CD4-positive, alpha-beta T cell treated with Interleukin-6 at 100 ng/mL for 8 hours (primary cell): Measurements from ENCODE around the gene GPT2.
"Not testable (repeated sequence)": the region's sequence is repeated elsewhere in the genome, so short reads cannot be mapped to it uniquely, and the experiment has no call there.

Source experiments
- DNase-seq: peaks from one replicate; pipeline ENCODE4 v3.0.0-alpha.2; 2020; ENCODE audit warnings: mixed read lengths, low spot score

GPT2 gene

DNA sequence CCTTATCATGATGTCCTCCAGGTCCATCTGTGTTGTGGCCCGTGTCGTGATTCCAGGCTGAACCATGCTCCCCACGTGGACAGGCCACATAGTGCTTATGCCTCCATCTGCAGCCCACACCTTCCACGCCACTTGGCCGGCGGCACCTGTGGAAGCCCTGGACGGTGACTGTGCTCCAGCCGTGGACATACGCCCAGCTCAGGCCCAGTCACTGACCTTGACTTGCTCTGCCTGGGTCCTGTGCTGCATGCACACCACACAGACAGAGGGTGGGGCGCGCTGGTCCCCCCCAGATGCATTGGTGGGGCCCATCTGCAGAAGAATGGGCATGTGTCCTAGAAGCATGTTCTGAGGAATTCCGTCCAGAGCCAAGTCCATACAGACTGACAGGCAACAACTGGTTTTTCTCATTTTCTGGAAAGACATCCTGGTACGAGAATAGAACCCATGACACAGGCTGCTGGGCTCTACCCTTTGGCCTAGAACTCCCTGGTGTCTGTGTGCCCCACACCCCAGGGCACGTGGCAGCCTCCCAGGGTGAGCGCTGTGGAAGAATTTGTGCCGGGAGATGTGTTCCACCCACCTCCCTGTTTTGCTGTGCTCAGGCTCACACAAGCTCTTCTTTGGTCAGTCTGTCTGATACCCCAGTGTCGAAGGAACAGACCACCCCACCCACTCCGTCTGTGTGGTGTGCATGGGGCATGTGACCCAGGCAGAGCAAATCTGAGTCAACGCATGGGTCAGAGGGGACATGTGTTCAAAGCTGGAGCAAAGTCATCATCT lies 39.5 kb downstream of the GPT2 start:
- no peak for DNase-seq

DNA sequence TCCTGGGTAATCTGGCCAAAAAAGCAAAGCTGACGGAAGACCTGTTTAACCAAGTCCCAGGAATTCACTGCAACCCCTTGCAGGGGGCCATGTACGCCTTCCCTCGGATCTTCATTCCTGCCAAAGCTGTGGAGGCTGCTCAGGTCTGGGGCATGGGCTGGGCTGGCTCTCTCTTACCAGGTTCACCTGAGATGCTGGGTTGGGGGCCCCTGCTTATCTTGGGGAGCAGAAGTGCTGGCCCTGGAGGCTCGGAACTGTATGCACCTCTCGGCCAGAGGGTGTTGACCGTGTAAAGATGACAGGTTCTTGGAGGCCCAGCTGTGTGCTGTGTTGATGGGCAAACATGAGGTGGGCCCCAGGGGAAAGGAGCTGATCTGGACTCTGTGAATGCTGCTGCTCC lies 40.2 kb downstream of the GPT2 start:
- no peak for DNase-seq

DNA sequence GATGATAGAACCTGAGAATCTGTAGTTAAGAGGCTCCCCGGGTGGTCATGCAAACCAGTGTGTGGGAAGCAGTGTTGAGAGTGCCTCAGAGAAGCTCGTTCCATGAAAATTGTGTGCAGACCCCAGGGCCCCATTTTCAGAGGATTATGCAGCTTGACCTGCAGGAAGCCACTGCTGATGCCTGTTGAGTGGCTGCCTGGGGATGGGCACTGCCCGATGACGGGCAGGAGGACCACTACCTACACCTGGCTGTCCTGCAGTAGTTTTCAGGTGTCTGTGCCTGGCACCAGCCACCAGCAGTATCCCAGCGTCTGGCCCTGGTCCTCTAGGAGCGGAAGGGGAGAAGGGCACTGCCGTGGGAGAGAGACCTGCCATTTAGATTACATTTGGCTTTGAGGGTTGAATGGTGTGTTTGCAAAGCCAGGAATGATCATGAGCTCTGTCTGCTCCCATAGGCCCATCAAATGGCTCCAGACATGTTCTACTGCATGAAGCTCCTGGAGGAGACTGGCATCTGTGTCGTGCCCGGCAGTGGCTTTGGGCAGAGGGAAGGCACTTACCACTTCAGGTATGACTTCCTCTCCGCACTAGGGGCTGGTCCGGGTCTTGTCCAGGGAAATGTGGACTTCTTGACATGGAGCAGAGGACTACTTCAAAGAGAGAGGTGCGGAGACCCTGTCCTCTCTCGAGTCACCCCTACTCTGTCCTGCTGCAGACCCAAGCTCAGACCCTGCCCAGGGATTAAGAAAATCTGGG lies 42.5 kb downstream of the GPT2 start:
- DNase-seq: no peak

DNA sequence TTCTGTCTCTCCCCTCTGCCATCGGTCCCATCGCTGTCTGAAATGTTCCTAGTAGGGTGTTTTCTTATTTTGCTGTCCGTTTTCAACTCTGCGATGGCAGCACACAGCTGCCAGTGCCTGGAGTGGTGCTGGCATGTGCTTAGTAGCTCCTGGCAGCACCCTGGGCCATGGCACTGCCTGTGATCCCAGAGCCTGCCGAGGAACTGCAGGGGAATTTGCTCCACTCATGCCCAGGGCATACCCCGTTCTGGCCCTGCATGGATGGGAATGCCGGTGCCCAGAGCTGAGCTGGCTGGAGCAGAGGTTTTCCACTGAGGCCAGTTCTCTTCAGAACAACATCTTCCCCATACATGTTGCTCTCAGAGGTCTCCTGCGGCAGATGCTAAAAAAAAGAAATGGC lies 43.1 kb downstream of the GPT2 start:
- DNase-seq: no peak

DNA sequence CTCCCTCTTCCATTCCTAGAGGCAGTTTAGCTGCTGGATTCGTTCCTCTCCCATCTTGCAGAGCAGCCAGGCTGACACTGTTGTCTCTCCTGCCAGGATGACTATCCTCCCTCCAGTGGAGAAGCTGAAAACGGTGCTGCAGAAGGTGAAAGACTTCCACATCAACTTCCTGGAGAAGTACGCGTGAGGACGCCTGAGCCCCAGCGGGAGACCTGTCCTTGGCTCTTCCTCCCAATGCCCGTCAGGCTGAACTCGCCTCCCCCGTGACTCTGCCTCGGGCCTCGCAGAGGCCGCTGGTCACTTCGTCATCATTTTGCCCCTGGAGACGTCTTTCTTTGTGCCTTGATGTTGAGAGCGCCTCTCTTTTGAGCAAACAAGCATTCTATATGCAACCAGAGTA lies 44.6 kb downstream of the GPT2 start:
- DNase-seq: no peak

DNA sequence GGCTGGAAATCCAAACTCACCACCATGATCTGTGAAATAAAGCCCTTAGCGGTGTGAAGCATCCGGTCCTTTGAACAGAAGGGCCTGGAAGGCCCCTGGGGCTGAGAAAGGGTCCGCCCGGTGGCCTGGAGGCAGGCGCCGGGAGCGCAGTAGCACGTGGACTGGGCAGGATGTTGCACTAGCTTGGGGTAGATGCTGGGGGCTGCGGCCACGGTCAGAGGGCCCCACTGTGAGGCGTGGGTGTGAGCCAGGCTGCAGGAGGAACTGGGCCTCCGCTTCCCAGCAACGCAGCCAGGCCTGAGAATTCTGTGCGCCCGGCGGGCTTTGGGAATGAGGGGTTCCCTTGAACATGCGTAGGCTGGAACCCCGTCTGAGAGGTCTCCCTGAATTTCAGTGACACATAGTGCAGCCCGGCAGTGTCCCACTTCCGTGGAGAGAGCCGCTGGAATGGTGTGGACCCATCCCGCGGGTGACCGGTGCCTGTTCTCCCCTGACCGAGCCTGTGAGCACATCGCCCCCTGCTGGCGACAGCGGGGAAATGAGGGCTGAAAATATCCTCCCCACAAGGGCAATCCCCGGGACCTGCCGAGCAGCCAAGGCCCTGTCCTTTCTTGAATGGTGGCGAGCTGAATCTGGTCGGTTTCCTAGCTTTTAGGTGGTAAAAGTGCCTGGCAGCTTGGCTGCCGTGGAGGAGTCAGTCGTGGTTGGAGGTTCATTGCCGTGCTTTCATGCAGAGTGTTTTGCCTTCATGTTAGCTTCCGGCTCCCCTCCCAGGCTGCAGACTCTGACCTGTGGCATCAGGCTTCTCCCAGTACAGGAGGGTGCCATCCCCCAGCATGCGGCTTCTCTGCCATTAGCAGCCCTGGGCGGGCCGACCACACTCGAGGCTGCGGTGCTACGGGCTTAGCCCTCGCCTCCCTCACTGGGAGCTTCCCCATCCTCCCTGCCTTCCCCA lies 45.5 kb downstream of the GPT2 start:
- DNase-seq: peak; percentile 53

DNA sequence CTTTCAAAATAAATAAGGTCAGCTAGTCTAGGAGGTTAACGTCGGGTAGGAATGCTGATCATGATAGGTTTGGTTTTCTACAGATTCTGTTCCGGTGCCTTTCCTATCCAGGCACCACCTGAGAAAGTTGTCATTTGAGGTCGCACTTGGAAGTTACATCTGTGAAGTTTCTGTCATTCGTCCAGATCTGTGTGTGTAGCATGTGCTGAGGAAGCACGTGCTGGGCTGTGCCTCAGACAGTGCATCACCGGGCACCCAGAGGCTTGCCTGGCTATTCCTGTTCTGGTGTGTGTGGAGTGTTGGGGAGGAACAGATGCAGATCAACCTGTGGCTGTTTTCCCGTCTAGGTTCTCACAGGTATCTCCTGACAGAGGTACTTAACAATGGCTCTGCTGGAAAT lies 46.7 kb downstream of the GPT2 start:
- no peak for DNase-seq

DNA sequence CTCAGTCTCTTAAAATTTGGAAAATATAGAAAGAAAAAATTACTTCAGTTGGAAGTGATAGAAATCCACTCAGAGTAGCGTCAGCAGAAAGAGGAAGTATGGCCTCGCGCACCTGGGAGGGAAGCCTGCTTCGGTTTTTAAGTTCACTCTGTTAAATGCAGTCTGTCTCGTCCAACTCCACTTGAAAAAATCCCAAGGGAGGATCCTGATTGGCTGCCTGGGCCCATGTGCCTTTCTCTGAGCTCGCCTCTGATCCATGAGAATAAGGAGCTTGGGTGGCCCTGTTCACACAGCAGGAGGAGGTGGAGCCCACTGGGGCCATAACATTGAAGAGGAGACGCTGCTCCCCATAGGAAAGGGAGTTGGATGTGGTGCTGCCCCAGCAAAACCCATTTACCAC lies 48.6 kb downstream of the GPT2 start:
- DNase-seq: no peak

DNA sequence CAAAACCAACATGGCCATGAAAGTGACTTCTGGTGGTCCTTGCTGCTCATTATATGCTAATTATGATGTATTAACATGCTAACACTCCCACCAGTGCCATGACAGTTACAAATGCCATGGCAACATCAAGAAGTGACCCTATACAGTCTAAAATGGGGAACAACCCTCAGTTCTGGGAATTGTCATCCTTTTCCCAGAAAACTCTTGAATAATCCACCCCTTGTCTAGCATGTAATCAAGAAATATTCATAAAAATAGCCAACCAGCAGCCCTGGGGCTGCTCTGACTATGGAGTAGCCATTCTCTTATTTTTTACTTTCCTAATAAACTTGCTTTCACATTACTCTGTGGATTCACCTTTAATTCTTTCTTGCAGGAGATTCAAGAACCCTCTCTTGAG lies 53.4 kb downstream of the GPT2 start:
- no peak for DNase-seq

DNA sequence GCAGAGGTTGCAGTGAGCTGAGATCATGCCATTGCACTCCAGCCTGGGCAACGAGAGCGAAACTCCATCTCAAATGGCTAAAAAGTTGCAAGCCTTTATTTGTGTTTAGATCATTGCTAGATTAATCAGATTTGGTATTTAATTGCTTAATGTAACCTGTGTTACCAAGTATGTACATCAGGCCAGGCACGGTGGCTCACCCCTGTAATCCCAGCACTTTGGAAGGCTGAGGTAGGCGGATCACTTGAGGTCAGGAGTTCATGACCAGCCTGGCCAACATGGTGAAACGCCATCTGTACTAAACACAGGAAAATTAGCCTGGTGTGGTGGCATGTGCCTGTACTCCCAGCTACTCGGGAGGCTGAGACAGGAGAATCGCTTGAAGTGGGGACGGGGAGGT lies 60.6 kb downstream of the GPT2 start:
- DNase-seq: not testable (repeated sequence)

DNA sequence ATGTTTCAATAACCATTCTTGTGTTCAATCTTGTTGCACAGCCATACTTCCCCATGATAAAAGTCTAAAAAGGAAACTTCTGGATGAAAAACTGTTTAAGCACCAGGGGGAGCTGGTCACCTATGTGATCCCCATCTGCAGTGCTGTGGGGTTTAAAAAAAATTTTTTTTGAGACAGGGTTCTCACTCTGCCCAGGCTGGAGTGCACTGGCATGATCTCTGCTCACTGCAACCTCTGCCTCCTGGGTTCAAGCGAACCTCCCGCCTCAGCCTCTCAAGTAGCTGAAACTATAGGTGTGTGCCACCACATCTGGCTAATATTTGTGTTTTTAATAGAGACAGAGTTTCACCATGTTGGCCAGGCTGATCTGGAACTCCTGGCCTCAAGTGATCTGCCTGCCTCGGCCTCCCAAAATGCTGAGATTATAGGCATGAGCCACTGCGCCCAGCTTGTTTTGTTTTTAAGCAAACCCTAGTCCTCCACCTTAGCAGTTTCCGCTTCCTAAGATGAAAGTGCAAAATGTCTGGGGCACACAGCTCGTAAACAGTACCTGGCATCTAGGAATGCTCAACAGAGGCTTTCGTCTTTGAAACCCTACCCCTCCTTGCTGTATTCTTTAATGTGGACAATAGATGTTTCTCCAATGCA lies 63.9 kb downstream of the GPT2 start:
- DNase-seq: peak; percentile 33

DNA sequence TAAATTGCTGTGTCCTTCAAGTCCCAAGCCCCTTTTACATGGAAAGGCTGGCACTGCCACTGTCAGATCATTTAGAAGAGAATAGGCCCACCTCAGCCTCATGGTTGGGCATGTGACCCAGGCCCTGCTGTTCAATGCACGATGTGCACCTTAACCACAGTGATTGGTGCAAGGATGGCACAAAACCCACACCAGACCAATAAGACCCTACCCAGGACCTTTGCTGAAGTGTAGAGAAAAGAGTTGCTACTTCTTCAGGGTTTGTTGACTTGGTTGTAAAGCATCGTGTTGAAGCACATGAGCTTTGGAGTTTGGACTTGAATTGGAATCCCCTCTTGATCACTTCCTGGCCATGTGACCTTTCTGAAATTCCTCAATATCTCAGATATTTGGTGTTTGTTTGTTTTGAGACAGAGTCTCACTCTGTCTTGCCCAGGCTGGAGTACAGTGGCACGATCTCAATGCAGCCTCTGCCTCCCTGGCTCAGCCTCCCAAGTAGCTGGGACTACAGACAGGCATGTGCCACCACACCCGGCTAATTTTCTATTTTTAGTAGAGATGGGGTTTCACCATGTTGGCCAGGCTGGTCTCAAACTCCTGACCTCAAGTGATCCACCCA lies 64.5 kb downstream of the GPT2 start:
- DNase-seq: no peak

DNA sequence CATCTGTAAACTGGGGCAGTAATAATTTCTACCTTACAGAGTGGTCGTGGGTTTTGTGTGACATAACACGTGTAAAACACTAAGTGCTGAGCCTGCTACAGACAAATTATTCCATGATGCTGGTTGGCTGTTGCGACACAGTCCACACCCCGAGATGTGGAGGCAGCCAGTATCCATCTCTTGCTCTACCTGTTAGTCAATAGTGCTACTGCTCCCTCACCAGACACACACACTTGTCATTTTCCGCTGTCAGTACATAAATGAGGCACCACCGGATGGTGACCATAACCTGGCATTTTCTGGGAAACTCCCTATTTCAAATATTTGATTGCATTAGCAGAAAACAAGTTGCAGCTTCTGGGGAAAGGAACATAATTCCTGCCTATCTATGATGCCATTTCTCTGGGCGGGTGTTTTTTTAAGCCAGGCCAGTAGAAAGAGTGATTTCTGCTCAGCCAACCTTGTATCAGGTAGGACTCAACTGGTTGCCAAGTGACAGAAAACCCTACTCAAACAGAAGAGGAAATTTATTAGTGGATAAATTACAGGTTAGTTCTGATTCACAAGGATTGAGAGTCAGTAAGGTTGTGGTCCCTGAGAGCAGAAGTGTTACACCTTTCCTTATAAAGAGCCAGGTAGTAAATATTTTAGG lies 65.2 kb downstream of the GPT2 start:
- no peak for DNase-seq

DNA sequence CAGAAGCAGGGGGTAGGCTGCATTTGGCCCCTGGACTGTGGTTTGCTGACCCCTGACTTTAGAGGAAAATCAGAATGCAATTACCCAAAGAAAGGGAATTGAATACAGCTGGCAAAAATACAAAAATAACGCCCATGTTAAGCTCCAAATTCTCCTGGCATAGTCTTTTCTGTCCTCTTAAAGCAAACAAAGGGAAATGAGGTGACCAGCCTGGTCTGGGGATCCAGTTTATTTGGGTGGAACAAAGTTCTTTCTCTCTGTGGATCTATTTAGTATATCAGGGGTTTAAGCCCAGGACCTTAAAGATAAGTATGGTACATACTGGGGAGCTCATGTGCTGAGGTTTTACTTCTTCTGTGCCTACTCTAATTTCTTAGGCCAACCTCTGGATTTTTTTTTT lies 65.8 kb downstream of the GPT2 start:
- no peak for DNase-seq

DNA sequence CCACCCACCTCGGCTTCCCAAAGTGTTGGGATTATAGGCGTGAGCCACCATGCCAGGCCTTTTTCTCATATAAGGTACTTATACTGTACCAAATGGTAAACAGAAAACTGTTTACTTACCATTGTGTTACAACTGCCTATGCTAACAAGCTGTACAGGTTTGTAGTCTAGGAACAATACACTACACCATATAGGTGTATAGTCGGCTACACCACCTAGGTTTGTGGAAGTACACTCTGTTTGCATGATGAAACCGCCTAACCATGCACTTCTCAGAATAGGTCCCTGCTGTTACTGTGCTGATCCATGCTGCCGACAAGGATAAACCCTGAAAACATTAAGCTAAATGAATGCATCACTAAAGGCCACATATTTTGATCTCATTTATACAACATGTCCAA lies 70.4 kb downstream of the GPT2 start:
- DNase-seq: no peak

DNA sequence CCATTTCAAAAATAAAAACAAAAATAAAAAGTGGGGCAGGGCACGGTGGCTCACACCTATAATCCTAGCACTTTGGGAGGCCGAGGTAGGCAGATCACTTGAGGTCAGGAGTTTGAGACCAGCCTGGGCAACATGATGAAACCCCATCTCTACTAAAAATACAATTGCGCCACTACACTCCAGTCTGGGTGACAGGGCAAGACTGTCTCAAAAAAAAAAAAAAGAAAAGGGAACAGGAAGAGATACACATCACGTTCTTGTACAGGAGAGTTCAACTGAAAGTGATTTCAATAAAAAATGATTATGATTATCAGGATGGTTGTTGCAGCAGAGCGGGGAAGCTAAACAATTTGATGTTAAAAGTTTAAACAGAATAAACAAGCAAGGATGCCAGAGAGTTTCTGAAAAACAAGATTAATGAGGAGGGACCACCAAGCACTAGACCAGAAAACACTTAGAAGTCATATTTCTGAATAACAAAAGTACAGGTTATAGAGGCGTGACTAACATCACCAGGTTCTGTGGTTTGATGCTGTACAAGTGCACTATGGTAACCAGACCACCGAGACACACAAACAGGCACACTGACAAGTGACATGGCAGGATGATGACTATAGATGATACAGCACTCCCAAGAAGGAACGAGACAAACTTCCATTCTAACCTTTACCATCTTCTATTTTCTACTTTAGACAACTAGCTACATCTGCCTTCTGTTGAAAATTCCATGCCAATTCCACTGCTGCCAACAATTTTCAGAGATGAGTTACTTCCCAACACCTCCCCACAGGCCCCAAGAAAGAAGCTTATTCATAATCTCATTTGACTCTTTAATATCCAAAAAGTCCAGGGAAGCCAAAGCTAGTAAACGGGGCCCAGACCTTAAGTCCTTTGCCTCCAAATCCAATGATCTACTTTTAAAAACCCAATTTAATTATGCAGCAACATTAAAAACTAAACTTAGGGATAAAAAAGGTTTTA lies 77.5 kb downstream of the GPT2 start:
- no peak for DNase-seq

DNA sequence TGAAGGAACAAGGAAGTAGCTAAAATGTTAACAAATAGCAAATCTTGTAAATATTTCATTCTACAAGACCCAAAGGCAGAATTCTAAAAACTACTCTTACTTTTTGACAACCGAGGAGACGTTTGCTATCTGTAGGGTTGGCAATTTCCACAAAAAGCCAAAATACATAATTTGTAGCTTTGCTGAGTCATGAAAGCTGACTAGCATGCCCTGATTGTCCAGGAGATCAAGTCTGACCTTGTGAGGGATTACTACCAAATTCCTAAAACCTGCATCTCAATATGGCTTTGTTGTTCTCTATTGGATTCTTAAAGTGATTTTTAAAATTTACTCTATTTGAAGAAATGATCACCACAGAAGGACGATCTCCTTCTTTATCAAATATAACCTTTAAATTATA lies 78.5 kb downstream of the GPT2 start:
- DNase-seq: no peak

DNA sequence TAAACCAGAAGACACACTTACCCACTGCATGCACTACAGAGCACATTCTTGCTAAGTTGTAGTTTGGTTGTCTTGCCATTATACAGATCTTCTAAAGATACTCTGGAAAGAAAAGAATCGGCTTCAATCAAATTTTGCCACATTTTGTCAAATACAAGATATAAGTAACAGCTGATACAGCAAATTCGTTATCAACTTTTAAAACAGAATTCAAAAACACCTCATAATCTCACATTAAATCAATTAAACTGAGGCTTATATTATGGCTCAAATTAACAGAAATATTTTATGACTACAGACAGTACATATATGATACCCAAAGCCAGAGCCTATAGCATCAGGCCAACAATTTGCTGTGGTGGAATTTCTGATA lies 83.9 kb downstream of the GPT2 start:
- no peak for DNase-seq

DNA sequence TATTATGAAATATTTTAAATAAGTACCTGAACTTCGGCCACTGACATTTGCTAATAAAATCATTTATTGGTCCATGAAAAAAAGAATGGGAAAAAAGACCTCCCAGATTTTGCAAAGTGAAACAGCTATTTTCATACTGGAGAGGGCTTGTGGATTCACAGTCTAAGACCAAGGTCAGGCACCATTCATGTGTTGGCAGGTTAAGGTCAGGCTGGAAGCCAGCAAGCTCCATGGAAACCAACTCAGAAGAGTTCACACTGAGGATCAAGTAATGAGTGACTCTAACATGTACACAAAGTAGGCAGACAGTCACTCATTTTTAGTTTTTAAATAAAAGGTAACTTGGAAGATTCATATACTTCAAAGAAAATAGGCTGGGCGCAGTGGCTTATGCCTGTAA lies 85.9 kb downstream of the GPT2 start:
- DNase-seq: no peak

DNA sequence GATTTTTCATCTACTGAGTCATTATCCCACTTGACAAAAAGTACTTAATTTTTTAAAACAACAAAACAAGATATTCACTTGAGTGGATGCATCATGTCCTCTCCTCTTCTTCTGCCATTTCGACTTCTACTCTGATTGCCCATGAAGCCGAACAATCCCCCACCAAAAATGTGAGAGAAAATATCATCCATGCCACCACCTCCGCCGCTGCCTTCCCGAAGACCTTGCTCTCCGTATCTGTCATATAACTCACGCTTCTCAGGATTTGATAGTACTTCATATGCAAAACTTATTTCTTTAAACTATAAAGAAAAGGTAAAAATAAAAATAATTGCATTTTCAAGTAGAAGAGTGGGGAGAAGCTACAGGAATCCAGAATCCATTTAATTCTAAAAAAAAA lies 87.1 kb downstream of the GPT2 start:
- DNase-seq: no peak
